Gastroesophageal sphincter (tissue), 4 donors: ENCODE measurements around the gene AIRE. TPM values are rescaled to one million over a fixed set of nuclear protein-coding genes. Genes with fewer than 3 reads are reported as not detected.
A peak's percentile ranks its signal among the peaks of the same experiment; 100 is the strongest.

Experiments
- ATAC-seq: fragments of 150-250 bp; one replicate; pipeline ENCODE4 v1.9.1; 2016; ENCODE audit warnings: mild to moderate bottlenecking, moderate library complexity
- H3K27ac ChIP-seq, 4 donors: fragments of 200-600 bp; sonication (generic) in 3 of 4; 1 replicate in 3 of 4; 2 replicates in 1 of 4; pipeline ENCODE4 v1.5.1; 2016 to 2019
- H3K27me3 ChIP-seq: fragments of 200-600 bp; sonication (generic); one replicate; pipeline ENCODE4 v1.5.1; 2019
- H3K36me3 ChIP-seq, 2 donors: fragments of 200-600 bp; sonication (generic); one replicate each; pipeline ENCODE4 v1.5.1; 2019; ENCODE audit warnings: control low read depth in 1 of 2
- H3K4me1 ChIP-seq, 3 donors: fragments of 200-600 bp; sonication (generic); 1 replicate in 2 of 3; 2 replicates in 1 of 3; pipeline ENCODE4 v1.5.1; 2016 to 2019; ENCODE audit warnings: control low read depth in 2 of 3
- H3K4me3 ChIP-seq, 2 donors: fragments of 200-600 bp; sonication (generic); one replicate each; pipeline ENCODE4 v1.5.1; 2019; ENCODE audit warnings: mild to moderate bottlenecking in 1 of 2, moderate library complexity in 1 of 2
- H3K9me3 ChIP-seq, 3 donors: fragments of 200-600 bp; sonication (generic); one replicate each; pipeline ENCODE4 v1.5.1; 2017 to 2019; ENCODE audit warnings: control low read depth in 2 of 3
- EP300 ChIP-seq: sonication (generic); formaldehyde crosslinking; IDR thresholded peaks from one replicate; pipeline ENCODE4 v1.6.1; 2017; ENCODE audit warnings: antibody characterized with exemption, mild to moderate bottlenecking
- POLR2A ChIP-seq, 2 donors: fragments of 450-650 bp; IDR thresholded peaks; one replicate each; pipeline ENCODE4 v1.6.1; 2017; ENCODE audit warnings: antibody characterized with exemption in 2 of 2, mild to moderate bottlenecking in 2 of 2, moderate library complexity in 1 of 2
- POLR2AphosphoS5 ChIP-seq: sonication (generic); formaldehyde crosslinking; IDR thresholded peaks from one replicate; pipeline ENCODE4 v1.6.1; 2017; ENCODE audit warnings: antibody characterized with exemption
- WGBS, 2 donors: methylation state at CpG; one replicate each; pipeline ENCODE4 v1.1.5; 2018; ENCODE audit warnings: low coverage in 1 of 2; 5-methylcytosine and 5-hydroxymethylcytosine counted together
- total RNA-seq, 4 donors: library from RNA; depleted of rRNA; stranded (reverse); fragments of >200 nt; gene quantifications; one replicate each; pipeline ENCODE4 v1.1.0, GENCODE V29; 2016
- TF ChIP-seq, protein P1 (sequence below), 4 experiments: fragments of 200-600 bp in 2 of 4; fragments of 450-650 bp in 2 of 4; sonication (generic) in 1 of 4; IDR thresholded peaks; one replicate each; pipeline ENCODE4 v1.5.1; 2017 to 2019; ENCODE audit warnings: antibody characterized with exemption in 4 of 4, mild to moderate bottlenecking in 2 of 4, moderate library complexity in 2 of 4

The AIRE gene
- total RNA-seq, 4 donors from 2014 or later, result not detected

GRCh38 chr21:44286086-44286715, 525 bp downstream of the AIRE start:
- Histone ChIP-seq H3K36me3 (no peaks in the 10 kb centered on the region), H3K27ac (no peak overlapping the region), H3K4me1 (peaks cover 0 to 11% (median 0%) of the 10 kb centered on the region in 3 donors), H3K27me3 (peaks cover 61% of the 10 kb centered on the region), H3K9me3 (no peaks in the 10 kb centered on the region), H3K4me3 (peak overlapping the region in 1 of 2 donors; percentile 34)
- TF ChIP-seq, protein P1, sequence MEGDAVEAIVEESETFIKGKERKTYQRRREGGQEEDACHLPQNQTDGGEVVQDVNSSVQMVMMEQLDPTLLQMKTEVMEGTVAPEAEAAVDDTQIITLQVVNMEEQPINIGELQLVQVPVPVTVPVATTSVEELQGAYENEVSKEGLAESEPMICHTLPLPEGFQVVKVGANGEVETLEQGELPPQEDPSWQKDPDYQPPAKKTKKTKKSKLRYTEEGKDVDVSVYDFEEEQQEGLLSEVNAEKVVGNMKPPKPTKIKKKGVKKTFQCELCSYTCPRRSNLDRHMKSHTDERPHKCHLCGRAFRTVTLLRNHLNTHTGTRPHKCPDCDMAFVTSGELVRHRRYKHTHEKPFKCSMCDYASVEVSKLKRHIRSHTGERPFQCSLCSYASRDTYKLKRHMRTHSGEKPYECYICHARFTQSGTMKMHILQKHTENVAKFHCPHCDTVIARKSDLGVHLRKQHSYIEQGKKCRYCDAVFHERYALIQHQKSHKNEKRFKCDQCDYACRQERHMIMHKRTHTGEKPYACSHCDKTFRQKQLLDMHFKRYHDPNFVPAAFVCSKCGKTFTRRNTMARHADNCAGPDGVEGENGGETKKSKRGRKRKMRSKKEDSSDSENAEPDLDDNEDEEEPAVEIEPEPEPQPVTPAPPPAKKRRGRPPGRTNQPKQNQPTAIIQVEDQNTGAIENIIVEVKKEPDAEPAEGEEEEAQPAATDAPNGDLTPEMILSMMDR (IDR thresholded peaks at IDR 0.05), result no peak
- TF ChIP-seq POLR2A (IDR thresholded peaks at IDR 0.05), result no peak
- no peak for TF ChIP-seq POLR2AphosphoS5
- no peak for TF ChIP-seq EP300
- ATAC-seq, result no peak
- no CpG with 5 or more reads among the region's 21 CpGs for WGBS, 2 donors

- TF ChIP-seq EP300 (no peak), POLR2A (IDR thresholded peaks at IDR 0.05) (no peak), POLR2AphosphoS5 (no peak)
- TF ChIP-seq, protein P1 (IDR thresholded peaks at IDR 0.05), result no peak
- H3K9me3 ChIP-seq, result no peaks in the 10 kb centered on the region
- no peak overlapping the region for H3K27ac ChIP-seq
- no CpG with 5 or more reads among the region's 31 CpGs for WGBS, 2 donors
- H3K36me3 ChIP-seq, result no peaks in the 10 kb centered on the region
- ATAC-seq, result no peak
- H3K27me3 ChIP-seq, result peaks cover 61% of the 10 kb centered on the region
- H3K4me1 ChIP-seq, result peaks cover 0 to 11% (median 0%) of the 10 kb centered on the region in 3 donors
- H3K4me3 ChIP-seq, result no peak overlapping the region
Measured at GRCh38 chr21:44286716-44287632, 1.3 kb downstream of the AIRE start.

DNA sequence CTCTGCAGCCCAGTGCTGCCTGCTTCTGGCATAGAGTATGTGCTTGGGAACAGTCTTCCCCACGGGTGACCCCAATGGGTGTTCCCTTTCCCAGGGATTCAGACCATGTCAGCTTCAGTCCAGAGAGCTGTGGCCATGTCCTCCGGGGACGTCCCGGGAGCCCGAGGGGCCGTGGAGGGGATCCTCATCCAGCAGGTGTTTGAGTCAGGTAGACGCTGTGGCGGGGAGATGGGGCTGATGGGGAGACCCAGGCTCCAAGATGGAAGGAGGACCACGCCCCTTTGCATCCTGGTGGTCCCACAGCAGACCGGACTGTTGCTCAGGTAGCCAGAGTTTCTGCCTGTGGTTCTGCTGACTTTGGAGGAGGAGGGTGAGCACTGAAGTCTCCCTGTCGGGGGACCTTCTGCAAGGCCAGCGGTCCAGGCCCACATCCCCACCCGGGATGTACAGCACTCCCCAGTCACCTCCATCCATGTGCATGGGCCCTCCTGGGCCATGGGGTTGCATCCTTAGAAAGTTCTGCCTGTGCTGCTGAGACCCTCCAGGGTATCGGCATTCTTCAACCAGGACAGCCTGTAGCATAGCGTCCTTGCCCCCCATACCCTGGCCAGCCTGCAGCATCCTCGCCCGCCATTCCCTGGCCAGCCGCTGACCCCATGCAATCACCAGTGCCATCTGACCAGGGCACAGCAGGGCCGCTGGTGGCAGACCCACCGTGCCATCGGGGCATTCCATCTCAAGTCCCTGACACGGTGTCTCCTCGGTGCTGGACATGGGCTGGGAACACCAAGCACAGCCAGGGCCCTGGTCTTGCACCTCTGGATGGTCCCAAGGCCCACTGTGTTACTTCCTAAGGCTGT, 2.8 kb downstream of the AIRE start:
- H3K4me3 ChIP-seq, result no peak overlapping the region
- ATAC-seq, result no peak
- H3K27ac ChIP-seq, result no peak overlapping the region
- no peak for TF ChIP-seq POLR2A (IDR thresholded peaks at IDR 0.05)
- TF ChIP-seq, protein P1 (IDR thresholded peaks at IDR 0.05), result no peak
- TF ChIP-seq POLR2AphosphoS5, result no peak
- no peak for TF ChIP-seq EP300
- H3K9me3 ChIP-seq, result no peaks in the 10 kb centered on the region
- peaks cover 73% of the 10 kb centered on the region for H3K27me3 ChIP-seq
- H3K4me1 ChIP-seq, result peaks cover 0 to 11% (median 0%) of the 10 kb centered on the region in 3 donors
- 73 to 93% methylated on average over 3 to 5 of the region's 23 CpGs for WGBS, 2 donors
- no peaks in the 10 kb centered on the region for H3K36me3 ChIP-seq

DNA sequence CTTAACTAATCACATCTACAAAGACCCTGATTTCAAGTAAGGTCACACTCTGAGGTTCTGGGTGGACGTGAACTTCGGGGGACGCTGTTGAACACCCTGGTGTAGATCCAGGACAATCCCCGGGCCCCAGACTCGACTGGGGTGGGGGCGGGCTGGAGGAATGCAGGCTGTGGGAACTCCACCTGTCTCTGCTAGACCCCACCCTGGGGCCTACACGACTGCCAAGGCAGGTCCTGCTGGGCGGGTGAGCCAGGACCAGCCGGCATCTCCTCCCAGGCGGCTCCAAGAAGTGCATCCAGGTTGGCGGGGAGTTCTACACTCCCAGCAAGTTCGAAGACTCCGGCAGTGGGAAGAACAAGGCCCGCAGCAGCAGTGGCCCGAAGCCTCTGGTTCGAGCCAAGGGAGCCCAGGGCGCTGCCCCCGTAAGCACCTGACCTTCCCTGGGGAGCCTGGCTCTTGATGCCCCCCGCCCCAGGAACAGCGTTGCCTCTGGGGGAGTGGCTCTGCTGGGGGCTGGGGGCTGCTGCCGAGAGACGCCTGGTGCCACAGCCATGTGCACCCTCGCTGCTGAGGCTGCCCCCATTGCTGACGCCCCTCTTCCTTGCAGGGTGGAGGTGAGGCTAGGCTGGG, 3.8 kb downstream of the AIRE start:
- no peaks in the 10 kb centered on the region for H3K9me3 ChIP-seq
- H3K27me3 ChIP-seq, result peaks cover 77% of the 10 kb centered on the region
- ATAC-seq, result no peak
- no CpG with 5 or more reads among the region's 24 CpGs for WGBS, 2 donors
- peaks cover 0 to 16% (median 3%) of the 10 kb centered on the region in 3 donors for H3K4me1 ChIP-seq
- H3K27ac ChIP-seq, result no peak overlapping the region
- H3K36me3 ChIP-seq, result no peaks in the 10 kb centered on the region
- TF ChIP-seq POLR2A (IDR thresholded peaks at IDR 0.05), result no peak
- no peak for TF ChIP-seq EP300
- no peak for TF ChIP-seq POLR2AphosphoS5
- TF ChIP-seq, protein P1 (IDR thresholded peaks at IDR 0.05), result no peak
- H3K4me3 ChIP-seq, result no peak overlapping the region
